ENCODE data around the gene LDLR.

The LDLR gene

DNA sequence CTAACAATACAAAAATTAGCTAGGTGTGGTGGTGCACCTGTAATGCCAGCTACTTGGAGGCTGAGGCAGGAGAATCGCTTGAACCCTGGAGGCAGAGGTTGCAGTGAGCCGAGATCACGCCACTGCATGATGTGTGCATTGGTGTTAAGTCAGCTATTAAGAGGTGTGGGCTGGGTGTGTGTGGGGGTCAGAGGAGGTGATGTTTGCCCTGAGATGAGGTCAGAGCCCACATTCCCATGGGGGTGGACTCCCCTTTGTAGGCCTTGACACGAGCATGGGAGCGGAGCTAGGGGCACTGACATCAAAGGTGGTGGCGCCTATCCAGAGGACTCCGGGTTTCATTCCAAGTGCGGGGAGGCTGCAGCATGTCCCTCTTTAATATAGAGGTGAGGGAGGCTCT is 34.6 kb upstream of the LDLR start:
- H3K9me3 ChIP-seq (ENCODE audit: severe bottlenecking) = no peaks in the 10 kb centered on the region
- H3K27me3 ChIP-seq (ENCODE audit: insufficient read depth, low read depth, severe bottlenecking) = no peaks in the 10 kb centered on the region
- TF ChIP-seq, protein P1, sequence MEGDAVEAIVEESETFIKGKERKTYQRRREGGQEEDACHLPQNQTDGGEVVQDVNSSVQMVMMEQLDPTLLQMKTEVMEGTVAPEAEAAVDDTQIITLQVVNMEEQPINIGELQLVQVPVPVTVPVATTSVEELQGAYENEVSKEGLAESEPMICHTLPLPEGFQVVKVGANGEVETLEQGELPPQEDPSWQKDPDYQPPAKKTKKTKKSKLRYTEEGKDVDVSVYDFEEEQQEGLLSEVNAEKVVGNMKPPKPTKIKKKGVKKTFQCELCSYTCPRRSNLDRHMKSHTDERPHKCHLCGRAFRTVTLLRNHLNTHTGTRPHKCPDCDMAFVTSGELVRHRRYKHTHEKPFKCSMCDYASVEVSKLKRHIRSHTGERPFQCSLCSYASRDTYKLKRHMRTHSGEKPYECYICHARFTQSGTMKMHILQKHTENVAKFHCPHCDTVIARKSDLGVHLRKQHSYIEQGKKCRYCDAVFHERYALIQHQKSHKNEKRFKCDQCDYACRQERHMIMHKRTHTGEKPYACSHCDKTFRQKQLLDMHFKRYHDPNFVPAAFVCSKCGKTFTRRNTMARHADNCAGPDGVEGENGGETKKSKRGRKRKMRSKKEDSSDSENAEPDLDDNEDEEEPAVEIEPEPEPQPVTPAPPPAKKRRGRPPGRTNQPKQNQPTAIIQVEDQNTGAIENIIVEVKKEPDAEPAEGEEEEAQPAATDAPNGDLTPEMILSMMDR (IDR thresholded peaks at IDR 0.05; ENCODE audit: low read depth, low read length) = no peak
- no peak overlapping the region for H3K27ac ChIP-seq
- no peak for DNase-seq
- peaks cover 78% of the 10 kb centered on the region for H3K36me3 ChIP-seq
- H3K4me3 ChIP-seq (ENCODE audit: low read depth, low read length) = no peak overlapping the region

DNA sequence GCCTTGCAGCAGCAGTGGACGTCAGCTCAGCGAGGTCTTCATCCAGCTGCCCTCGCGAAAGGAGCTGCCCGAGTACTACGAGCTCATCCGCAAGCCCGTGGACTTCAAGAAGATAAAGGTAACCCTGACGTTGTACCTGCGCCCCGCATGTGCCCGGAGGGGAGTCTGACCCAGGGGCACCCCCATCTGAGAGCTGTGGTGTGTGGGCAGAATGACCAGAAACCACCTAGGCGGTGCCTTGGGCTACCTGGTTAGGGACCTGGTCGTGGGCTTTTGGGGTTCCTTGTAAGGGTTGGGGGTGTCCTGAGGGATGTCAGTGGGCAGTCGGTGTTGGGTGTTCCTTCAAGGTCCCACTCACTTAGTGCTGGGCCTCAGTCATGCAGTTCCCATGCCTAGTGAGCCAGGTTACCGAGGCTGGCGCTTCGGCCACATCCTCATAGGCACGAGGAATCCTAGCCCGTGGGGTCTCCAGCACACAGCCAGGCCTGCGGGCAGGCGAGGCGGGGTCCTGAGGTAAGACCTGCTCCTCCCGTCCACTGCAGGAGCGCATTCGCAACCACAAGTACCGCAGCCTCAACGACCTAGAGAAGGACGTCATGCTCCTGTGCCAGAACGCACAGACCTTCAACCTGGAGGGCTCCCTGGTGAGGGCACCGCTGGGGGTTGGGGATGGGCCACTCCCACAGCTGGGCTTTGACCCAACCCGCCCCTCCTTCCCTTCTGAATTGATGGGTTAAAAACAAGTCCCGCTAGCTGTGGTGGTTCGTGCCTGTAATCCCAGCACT is 30.8 kb upstream of the LDLR start:
- DNase-seq = no peak
- H3K27me3 ChIP-seq (ENCODE audit: insufficient read depth, low read depth, severe bottlenecking) = no peaks in the 10 kb centered on the region
- no peak overlapping the region for H3K27ac ChIP-seq
- no peak overlapping the region for H3K4me3 ChIP-seq (ENCODE audit: low read depth, low read length)
- no peaks in the 10 kb centered on the region for H3K9me3 ChIP-seq (ENCODE audit: severe bottlenecking)
- H3K36me3 ChIP-seq = peaks cover 87% of the 10 kb centered on the region
- TF ChIP-seq, protein P1 (IDR thresholded peaks at IDR 0.05; ENCODE audit: low read depth, low read length) = no peak

DNA sequence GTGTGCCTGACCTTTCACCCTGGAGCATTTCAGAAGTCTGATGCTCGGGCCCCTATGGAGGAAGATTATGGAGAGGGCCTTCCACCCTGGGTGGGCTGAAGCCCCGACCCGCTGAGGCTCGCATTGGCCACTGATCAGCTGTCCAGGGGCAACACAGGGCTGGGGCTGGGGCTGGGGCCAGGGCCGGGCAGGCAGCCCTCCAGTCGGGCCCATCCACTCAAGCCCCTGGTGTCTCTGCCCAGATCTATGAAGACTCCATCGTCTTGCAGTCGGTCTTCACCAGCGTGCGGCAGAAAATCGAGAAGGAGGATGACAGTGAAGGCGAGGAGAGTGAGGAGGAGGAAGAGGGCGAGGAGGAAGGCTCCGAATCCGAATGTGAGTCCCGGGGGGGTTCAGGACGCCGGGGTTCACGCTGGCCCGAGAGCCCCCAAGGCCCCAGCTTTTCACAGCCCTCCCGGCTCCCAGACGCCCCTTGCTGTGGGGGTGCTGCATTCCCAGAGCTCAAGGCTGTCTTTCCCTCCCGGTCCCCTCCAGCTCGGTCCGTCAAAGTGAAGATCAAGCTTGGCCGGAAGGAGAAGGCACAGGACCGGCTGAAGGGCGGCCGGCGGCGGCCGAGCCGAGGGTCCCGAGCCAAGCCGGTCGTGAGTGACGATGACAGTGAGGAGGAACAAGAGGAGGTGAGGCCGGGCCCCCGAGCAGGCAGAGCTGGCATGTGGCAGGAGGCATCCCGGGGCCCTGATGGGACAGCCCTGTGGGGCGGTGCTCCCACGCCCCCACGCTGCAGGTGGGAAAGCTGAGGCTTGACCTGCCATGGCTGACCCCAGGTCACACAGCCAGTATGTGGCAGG is 29.5 kb upstream of the LDLR start:
- no peaks in the 10 kb centered on the region for H3K9me3 ChIP-seq (ENCODE audit: severe bottlenecking)
- peaks cover 83% of the 10 kb centered on the region for H3K36me3 ChIP-seq
- TF ChIP-seq, protein P1 (IDR thresholded peaks at IDR 0.05; ENCODE audit: low read depth, low read length) = no peak
- DNase-seq = no peak
- no peak overlapping the region for H3K27ac ChIP-seq
- no peaks in the 10 kb centered on the region for H3K27me3 ChIP-seq (ENCODE audit: insufficient read depth, low read depth, severe bottlenecking)
- no peak overlapping the region for H3K4me3 ChIP-seq (ENCODE audit: low read depth, low read length)

DNA sequence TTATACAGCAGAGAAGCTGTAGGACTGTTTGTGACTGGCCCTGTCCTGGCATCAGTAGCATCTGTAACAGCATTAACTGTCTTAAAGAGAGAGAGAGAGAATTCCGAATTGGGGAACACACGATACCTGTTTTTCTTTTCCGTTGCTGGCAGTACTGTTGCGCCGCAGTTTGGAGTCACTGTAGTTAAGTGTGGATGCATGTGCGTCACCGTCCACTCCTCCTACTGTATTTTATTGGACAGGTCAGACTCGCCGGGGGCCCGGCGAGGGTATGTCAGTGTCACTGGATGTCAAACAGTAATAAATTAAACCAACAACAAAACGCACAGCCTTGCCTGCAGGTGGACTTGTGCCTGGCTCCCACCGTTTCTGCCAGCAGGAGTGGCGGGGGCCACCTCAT is 27.3 kb upstream of the LDLR start:
- Histone ChIP-seq H3K4me3 (ENCODE audit: low read depth, low read length) (no peak overlapping the region), H3K36me3 (peaks cover 84% of the 10 kb centered on the region), H3K27ac (no peak overlapping the region), H3K27me3 (ENCODE audit: insufficient read depth, low read depth, severe bottlenecking) (no peaks in the 10 kb centered on the region), H3K9me3 (ENCODE audit: severe bottlenecking) (no peaks in the 10 kb centered on the region)
- no peak for DNase-seq
- TF ChIP-seq, protein P1 (IDR thresholded peaks at IDR 0.05; ENCODE audit: low read depth, low read length) = no peak

DNA sequence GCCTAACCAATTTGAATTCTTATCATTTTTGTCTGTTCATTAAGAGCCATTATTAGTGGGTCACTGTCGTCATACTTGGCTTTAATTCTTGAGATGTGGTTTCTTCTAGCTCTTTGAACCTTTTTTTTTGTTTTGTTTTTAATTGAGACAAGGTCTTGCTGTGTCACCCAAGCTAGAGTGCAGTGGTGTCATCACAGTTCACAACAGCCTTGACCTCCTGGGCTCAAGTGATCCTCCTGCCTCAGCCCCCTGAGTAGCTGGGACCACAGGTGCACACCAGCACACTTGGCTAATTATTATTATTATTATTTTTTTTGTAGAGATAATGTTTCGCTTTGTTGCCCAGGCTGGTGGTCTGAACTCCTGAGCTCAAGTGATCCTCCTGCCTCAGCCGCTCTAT is 25.8 kb upstream of the LDLR start:
- no peak overlapping the region for H3K4me3 ChIP-seq (ENCODE audit: low read depth, low read length)
- peaks cover 81% of the 10 kb centered on the region for H3K36me3 ChIP-seq

More for the DNA sequence above, 25.8 kb upstream of the LDLR start:
- no peak for DNase-seq
- H3K27me3 ChIP-seq (ENCODE audit: insufficient read depth, low read depth, severe bottlenecking) = no peaks in the 10 kb centered on the region
- H3K9me3 ChIP-seq (ENCODE audit: severe bottlenecking) = no peaks in the 10 kb centered on the region
- no peak overlapping the region for H3K27ac ChIP-seq
- TF ChIP-seq, protein P1 (IDR thresholded peaks at IDR 0.05; ENCODE audit: low read depth, low read length) = no peak
